Measurements from ENCODE around the gene NPHP1. TPM values are rescaled to one million over a fixed set of nuclear protein-coding genes. Genes with fewer than 3 reads are reported as not detected.
"Not testable (repeated sequence)": the region's sequence is repeated elsewhere in the genome, so short reads cannot be mapped to it uniquely, and the experiment has no call there.

NPHP1 gene
- total RNA-seq, 2 experiments from 2014 or later, result 0.18 to 0.61 TPM

- H3K9me3 Mint-ChIP-seq (ENCODE audit: low read depth), result peaks cover 3% of the 10 kb centered on the region
- ATAC-seq (no peak), DNase-seq (no peak)
- CTCF ChIA-PET, result no interaction called here
- peaks cover 56% of the 10 kb centered on the region for H3K27me3 Mint-ChIP-seq
- H3K27ac Mint-ChIP-seq, result no peak overlapping the region
- peaks cover 4% of the 10 kb centered on the region for H3K4me1 Mint-ChIP-seq
- peaks cover 5% of the 10 kb centered on the region for H3K36me3 Mint-ChIP-seq
- H3K4me3 Mint-ChIP-seq, result no peak overlapping the region
Measured at GRCh38 chr2:110216199-110216598, 11.4 kb upstream of the NPHP1 start.

- peaks cover 5% of the 10 kb centered on the region for H3K36me3 Mint-ChIP-seq
- DNase-seq (no peak), ATAC-seq (no peak)
- no peak overlapping the region for H3K4me3 Mint-ChIP-seq
- H3K4me1 Mint-ChIP-seq, result peaks cover 7% of the 10 kb centered on the region
- CTCF ChIA-PET, result no interaction called here
- H3K27ac Mint-ChIP-seq, result no peak overlapping the region
- H3K9me3 Mint-ChIP-seq (ENCODE audit: low read depth), result peaks cover 3% of the 10 kb centered on the region
- peaks cover 52% of the 10 kb centered on the region for H3K27me3 Mint-ChIP-seq
Measured at GRCh38 chr2:110215566-110216158, 10.8 kb upstream of the NPHP1 start.

GRCh38 chr2:110215091-110215490, 10.3 kb upstream of the NPHP1 start:
- Mint-ChIP-seq H3K9me3 (ENCODE audit: low read depth) (peaks cover 3% of the 10 kb centered on the region), H3K36me3 (peaks cover 9% of the 10 kb centered on the region), H3K27me3 (peaks cover 46% of the 10 kb centered on the region), H3K4me1 (peaks cover 9% of the 10 kb centered on the region), H3K27ac (no peak overlapping the region), H3K4me3 (no peak overlapping the region)
- ATAC-seq (no peak), DNase-seq (no peak)
- CTCF ChIA-PET, result no interaction called here

GRCh38 chr2:110213522-110213921, 8.7 kb upstream of the NPHP1 start:
- not testable (repeated sequence) for ATAC-seq; H3K9me3 Mint-ChIP-seq (ENCODE audit: low read depth); H3K4me3 Mint-ChIP-seq; DNase-seq; H3K27ac Mint-ChIP-seq
- peaks cover 19% of the 10 kb centered on the region for H3K36me3 Mint-ChIP-seq
- CTCF ChIA-PET, result interaction anchor here (1.3 kb wide), 1 partner anchor 464 kb away, joined by 3 read pairs; the partner anchor contains the start of gene BUB1
- peaks cover 37% of the 10 kb centered on the region for H3K27me3 Mint-ChIP-seq
- peaks cover 18% of the 10 kb centered on the region for H3K4me1 Mint-ChIP-seq

GRCh38 chr2:110211938-110212858, 7.4 kb upstream of the NPHP1 start, which contains the start of gene MTLN:
Gene MTLN, minus strand, starts transcription at chr2:110212547. Its CDS starts 22 bp downstream, at chr2:110212525.
- DNase-seq (peak; percentile 78), ATAC-seq (peak; percentile 94)
- peaks cover 27% of the 10 kb centered on the region for H3K27me3 Mint-ChIP-seq
- peaks cover 21% of the 10 kb centered on the region for H3K36me3 Mint-ChIP-seq
- peak within 1 kb of the TSS; percentile 87 for H3K4me3 Mint-ChIP-seq
- peak within 1 kb of the TSS; percentile 82 for H3K27ac Mint-ChIP-seq
- CTCF ChIA-PET, result interaction anchor here (1.3 kb wide), 1 partner anchor 465 kb away, joined by 3 read pairs; the partner anchor contains the start of gene BUB1
- H3K9me3 Mint-ChIP-seq (ENCODE audit: low read depth), result peaks cover 3% of the 10 kb centered on the region
- peaks cover 18% of the 10 kb centered on the region for H3K4me1 Mint-ChIP-seq

GRCh38 chr2:110205660-110206455, 1.0 kb upstream of the NPHP1 start:
- Mint-ChIP-seq H3K36me3 (peaks cover 16% of the 10 kb centered on the region), H3K4me1 (peaks cover 28% of the 10 kb centered on the region)
- no peak for ATAC-seq

GRCh38 chr2:110198016-110198415, 6.8 kb downstream of the NPHP1 start:
- CTCF ChIA-PET, result no interaction called here
- DNase-seq, result no peak
- Mint-ChIP-seq H3K36me3 (no peaks in the 10 kb centered on the region), H3K27ac (no peak overlapping the region), H3K9me3 (ENCODE audit: low read depth) (no peaks in the 10 kb centered on the region), H3K4me1 (no peaks in the 10 kb centered on the region), H3K4me3 (no peak overlapping the region), H3K27me3 (peaks cover 8% of the 10 kb centered on the region)
- no peak for ATAC-seq

More at GRCh38 chr2:110205660-110206455, 1.0 kb upstream of the NPHP1 start:
- Mint-ChIP-seq H3K27me3 (no peaks in the 10 kb centered on the region), H3K9me3 (ENCODE audit: low read depth) (no peaks in the 10 kb centered on the region), H3K4me3 (peak overlapping the region; percentile 75), H3K27ac (peak overlapping the region; percentile 79)
- CTCF ChIA-PET, result interaction anchor here (1.2 kb wide), 1 partner anchor 49 kb away, joined by 4 read pairs; no protein-coding TSS in a partner anchor
- no peak for DNase-seq

- DNase-seq (no peak), ATAC-seq (no peak)
- Mint-ChIP-seq H3K4me1 (no peaks in the 10 kb centered on the region), H3K27ac (no peak overlapping the region), H3K36me3 (no peaks in the 10 kb centered on the region), H3K27me3 (peaks cover 8% of the 10 kb centered on the region), H3K4me3 (no peak overlapping the region), H3K9me3 (ENCODE audit: low read depth) (no peaks in the 10 kb centered on the region)
- CTCF ChIA-PET, result no interaction called here
Measured at GRCh38 chr2:110197452-110197851, 7.4 kb downstream of the NPHP1 start.

GRCh38 chr2:110190169-110190568, 14.6 kb downstream of the NPHP1 start:
- CTCF ChIA-PET, H3K27ac Mint-ChIP-seq: not testable (repeated sequence)

GRCh38 chr2:110182449-110182848, 22.4 kb downstream of the NPHP1 start:
- peaks cover 3% of the 10 kb centered on the region for H3K36me3 Mint-ChIP-seq
- no peak for ATAC-seq
- no peaks in the 10 kb centered on the region for H3K4me1 Mint-ChIP-seq
- peaks cover 11% of the 10 kb centered on the region for H3K9me3 Mint-ChIP-seq (ENCODE audit: low read depth)
- H3K27ac Mint-ChIP-seq, result no peak overlapping the region
- no peak for DNase-seq
- no peak overlapping the region for H3K4me3 Mint-ChIP-seq
- peaks cover 21% of the 10 kb centered on the region for H3K27me3 Mint-ChIP-seq
- CTCF ChIA-PET, result no interaction called here

More at GRCh38 chr2:110190169-110190568, 14.6 kb downstream of the NPHP1 start:
- ATAC-seq; H3K9me3 Mint-ChIP-seq (ENCODE audit: low read depth); H3K36me3 Mint-ChIP-seq; DNase-seq; H3K4me1 Mint-ChIP-seq; H3K27me3 Mint-ChIP-seq; H3K4me3 Mint-ChIP-seq: not testable (repeated sequence)

GRCh38 chr2:110180036-110180435, 24.8 kb downstream of the NPHP1 start:
- DNase-seq (no peak), ATAC-seq (no peak)
- peaks cover 11% of the 10 kb centered on the region for H3K9me3 Mint-ChIP-seq (ENCODE audit: low read depth)
- CTCF ChIA-PET, result no interaction called here
- peaks cover 3% of the 10 kb centered on the region for H3K36me3 Mint-ChIP-seq
- no peak overlapping the region for H3K27ac Mint-ChIP-seq
- no peaks in the 10 kb centered on the region for H3K4me1 Mint-ChIP-seq
- no peak overlapping the region for H3K4me3 Mint-ChIP-seq
- peaks cover 24% of the 10 kb centered on the region for H3K27me3 Mint-ChIP-seq

GRCh38 chr2:110173523-110173922, 31.3 kb downstream of the NPHP1 start:
- Mint-ChIP-seq H3K4me1 (peaks cover 6% of the 10 kb centered on the region), H3K27me3 (peaks cover 10% of the 10 kb centered on the region), H3K9me3 (ENCODE audit: low read depth) (no peaks in the 10 kb centered on the region), H3K27ac (no peak overlapping the region), H3K4me3 (no peak overlapping the region), H3K36me3 (no peaks in the 10 kb centered on the region)
- CTCF ChIA-PET, result no interaction called here
- DNase-seq (no peak), ATAC-seq (no peak)

GRCh38 chr2:110172506-110172905, 32.3 kb downstream of the NPHP1 start:
- CTCF ChIA-PET, result no interaction called here
- ATAC-seq (no peak), DNase-seq (no peak)
- Mint-ChIP-seq H3K4me1 (peaks cover 6% of the 10 kb centered on the region), H3K36me3 (no peaks in the 10 kb centered on the region), H3K27ac (no peak overlapping the region), H3K4me3 (no peak overlapping the region), H3K27me3 (peaks cover 5% of the 10 kb centered on the region), H3K9me3 (ENCODE audit: low read depth) (no peaks in the 10 kb centered on the region)

All from activated CD8-positive, alpha-beta memory T cell treated with anti-CD3 and anti-CD28 coated beads, Interleukin-2, amount 10 ng/mL, durations not matched to agents 7 days and 5 days (primary cell).